ENCODE data around the gene KIAA0319L.
"Not testable (repeated sequence)": the region's sequence is repeated elsewhere in the genome, so short reads cannot be mapped to it uniquely, and the experiment has no call there.

The KIAA0319L gene

GRCh38 chr1:35477870-35478269 lies 79.3 kb downstream of the KIAA0319L start:
- no peak for DNase-seq

GRCh38 chr1:35475856-35476674 lies 81.1 kb downstream of the KIAA0319L start:
- no peak for DNase-seq

- DNase-seq, result no peak
Observed at GRCh38 chr1:35475356-35475755, 81.8 kb downstream of the KIAA0319L start.

GRCh38 chr1:35473216-35473615 lies 84.0 kb downstream of the KIAA0319L start:
- DNase-seq, result not testable (repeated sequence)

GRCh38 chr1:35470977-35471613 lies 86.1 kb downstream of the KIAA0319L start:
- no peak for DNase-seq

- no peak for DNase-seq
Observed at GRCh38 chr1:35466120-35466519, 91.1 kb downstream of the KIAA0319L start.

- not testable (repeated sequence) for DNase-seq
Observed at GRCh38 chr1:35463749-35464148, 93.5 kb downstream of the KIAA0319L start.

- DNase-seq, result no peak
Observed at GRCh38 chr1:35463232-35463631, 94.0 kb downstream of the KIAA0319L start.

GRCh38 chr1:35461966-35462651 lies 95.1 kb downstream of the KIAA0319L start:
- no peak for DNase-seq

GRCh38 chr1:35460796-35461195 lies 96.4 kb downstream of the KIAA0319L start:
- no peak for DNase-seq

- no peak for DNase-seq
Observed at GRCh38 chr1:35454616-35455015, 102.6 kb downstream of the KIAA0319L start.

GRCh38 chr1:35454176-35454575 lies 103.0 kb downstream of the KIAA0319L start:
- no peak for DNase-seq

GRCh38 chr1:35453031-35453430 lies 104.2 kb downstream of the KIAA0319L start:
- DNase-seq, result no peak

GRCh38 chr1:35452106-35452774 lies 105.0 kb downstream of the KIAA0319L start:
- DNase-seq, result no peak

GRCh38 chr1:35451125-35451528 lies 106.1 kb downstream of the KIAA0319L start:
- DNase-seq, result peak; percentile 62

- no peak for DNase-seq
Observed at GRCh38 chr1:35449334-35450008, 107.7 kb downstream of the KIAA0319L start.

- no peak for DNase-seq
Observed at GRCh38 chr1:35448344-35448801, 108.8 kb downstream of the KIAA0319L start.

GRCh38 chr1:35447278-35447677 lies 109.9 kb downstream of the KIAA0319L start:
- no peak for DNase-seq

- no peak for DNase-seq
Observed at GRCh38 chr1:35444519-35444774, 112.8 kb downstream of the KIAA0319L start.

- DNase-seq, result no peak
Observed at GRCh38 chr1:35443768-35444518, 113.3 kb downstream of the KIAA0319L start.

- DNase-seq, result no peak
Observed at GRCh38 chr1:35442734-35443133, 114.5 kb downstream of the KIAA0319L start.

Data from kidney glomerular epithelial cell (primary cell).